GM12878 (cell line): ENCODE results near the gene MST1.

Source experiments
- EGR1 ChIP-seq, 2 experiments: IDR thresholded peaks; 1 replicate in 1 of 2; 2 replicates in 1 of 2; pipeline ENCODE4 v1.6.1; 2011 to 2012; ENCODE audit warnings: low read depth in 2 of 2, low read length in 2 of 2, borderline replicate concordance in 1 of 2, mild to moderate bottlenecking in 1 of 2, moderate library complexity in 1 of 2
- NFYB ChIP-seq: IDR thresholded peaks from 2 replicates; pipeline ENCODE4 v1.6.1; 2011; ENCODE audit warnings: low read depth, mild to moderate bottlenecking, low read length, improper control_type of control experiment, moderate library complexity; ENCODE audit not compliant: insufficient read depth
- PAX8 ChIP-seq: fragments of 450-650 bp; IDR thresholded peaks from 2 replicates; pipeline ENCODE4 v1.6.1; 2017; ENCODE audit warnings: mild to moderate bottlenecking, moderate library complexity
- POLR2A ChIP-seq: IDR thresholded peaks from 2 replicates; pipeline ENCODE4 v1.6.1; 2011; ENCODE audit warnings: low read depth, mild to moderate bottlenecking, low read length
- POLR2AphosphoS5 ChIP-seq: IDR thresholded peaks from 2 replicates; pipeline ENCODE4 v1.6.1; 2011; ENCODE audit warnings: mild to moderate bottlenecking, low read length, inconsistent platforms
- TF ChIP-seq, protein P1 (sequence below): IDR thresholded peaks from 2 replicates; pipeline ENCODE4 v1.6.1; 2012; ENCODE audit warnings: mild to moderate bottlenecking, low read depth, low read length
- TF ChIP-seq, protein P2 (sequence below): IDR thresholded peaks from 2 replicates; pipeline ENCODE4 v1.6.1; 2012; ENCODE audit warnings: low read depth, low read length, improper control_type of control experiment
- TF ChIP-seq, protein P3 (sequence below), 3 experiments: IDR thresholded peaks in 2 of 3; conservative IDR thresholded peaks in 1 of 3; 2 replicates each; pipeline ENCODE4 v1.5.1; 2011; ENCODE audit warnings: low read depth in 3 of 3, low read length in 3 of 3, mild to moderate bottlenecking in 3 of 3, control low read depth in 2 of 3, moderate library complexity in 2 of 3, inconsistent platforms in 1 of 3, mixed read lengths in 1 of 3; ENCODE audit not compliant: control insufficient read depth in 2 of 3, insufficient read depth in 1 of 3; ENCODE audit errors: extremely low read depth in 1 of 3
- TF ChIP-seq, protein P4 (sequence below): fragments of 450-650 bp; IDR thresholded peaks from 2 replicates; pipeline ENCODE4 v1.6.1; 2016; ENCODE audit warnings: mild to moderate bottlenecking, moderate library complexity, borderline replicate concordance
- TF ChIP-seq, protein P5 (sequence below): IDR thresholded peaks from 2 replicates; pipeline ENCODE4 v1.6.1; 2011; ENCODE audit warnings: low read depth, mild to moderate bottlenecking, low read length, moderate library complexity, borderline replicate concordance; ENCODE audit errors: extremely low read depth

DNA sequence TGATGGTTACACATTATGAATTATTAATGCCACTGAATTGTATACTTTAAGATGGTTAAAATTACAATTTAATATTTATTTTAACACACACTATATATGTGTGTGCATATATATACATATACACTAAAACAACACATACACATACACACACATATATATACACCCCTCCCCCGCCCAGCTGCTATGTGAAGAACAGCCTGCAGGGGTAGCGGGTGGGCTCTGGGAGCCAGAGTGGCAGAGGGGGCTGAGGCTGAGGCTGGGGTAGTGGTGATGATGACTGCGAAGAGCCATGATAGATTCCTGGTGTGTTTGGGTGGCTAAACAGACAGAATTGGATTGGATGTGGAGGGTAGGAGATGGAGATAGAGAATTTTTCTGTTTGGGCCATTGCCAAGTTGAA is 54.5 kb downstream of the MST1 start:
- TF ChIP-seq POLR2A (no peak), NFYB (no peak), PAX8 (no peak), POLR2AphosphoS5 (no peak), EGR1 (IDR thresholded peaks at IDR 0.05; ENCODE audit: borderline replicate concordance in 1 of 2, low read depth in 2 of 2, low read length in 2 of 2) (no peak)
- TF ChIP-seq, protein P1, sequence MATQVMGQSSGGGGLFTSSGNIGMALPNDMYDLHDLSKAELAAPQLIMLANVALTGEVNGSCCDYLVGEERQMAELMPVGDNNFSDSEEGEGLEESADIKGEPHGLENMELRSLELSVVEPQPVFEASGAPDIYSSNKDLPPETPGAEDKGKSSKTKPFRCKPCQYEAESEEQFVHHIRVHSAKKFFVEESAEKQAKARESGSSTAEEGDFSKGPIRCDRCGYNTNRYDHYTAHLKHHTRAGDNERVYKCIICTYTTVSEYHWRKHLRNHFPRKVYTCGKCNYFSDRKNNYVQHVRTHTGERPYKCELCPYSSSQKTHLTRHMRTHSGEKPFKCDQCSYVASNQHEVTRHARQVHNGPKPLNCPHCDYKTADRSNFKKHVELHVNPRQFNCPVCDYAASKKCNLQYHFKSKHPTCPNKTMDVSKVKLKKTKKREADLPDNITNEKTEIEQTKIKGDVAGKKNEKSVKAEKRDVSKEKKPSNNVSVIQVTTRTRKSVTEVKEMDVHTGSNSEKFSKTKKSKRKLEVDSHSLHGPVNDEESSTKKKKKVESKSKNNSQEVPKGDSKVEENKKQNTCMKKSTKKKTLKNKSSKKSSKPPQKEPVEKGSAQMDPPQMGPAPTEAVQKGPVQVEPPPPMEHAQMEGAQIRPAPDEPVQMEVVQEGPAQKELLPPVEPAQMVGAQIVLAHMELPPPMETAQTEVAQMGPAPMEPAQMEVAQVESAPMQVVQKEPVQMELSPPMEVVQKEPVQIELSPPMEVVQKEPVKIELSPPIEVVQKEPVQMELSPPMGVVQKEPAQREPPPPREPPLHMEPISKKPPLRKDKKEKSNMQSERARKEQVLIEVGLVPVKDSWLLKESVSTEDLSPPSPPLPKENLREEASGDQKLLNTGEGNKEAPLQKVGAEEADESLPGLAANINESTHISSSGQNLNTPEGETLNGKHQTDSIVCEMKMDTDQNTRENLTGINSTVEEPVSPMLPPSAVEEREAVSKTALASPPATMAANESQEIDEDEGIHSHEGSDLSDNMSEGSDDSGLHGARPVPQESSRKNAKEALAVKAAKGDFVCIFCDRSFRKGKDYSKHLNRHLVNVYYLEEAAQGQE = no peak
- TF ChIP-seq, protein P2, sequence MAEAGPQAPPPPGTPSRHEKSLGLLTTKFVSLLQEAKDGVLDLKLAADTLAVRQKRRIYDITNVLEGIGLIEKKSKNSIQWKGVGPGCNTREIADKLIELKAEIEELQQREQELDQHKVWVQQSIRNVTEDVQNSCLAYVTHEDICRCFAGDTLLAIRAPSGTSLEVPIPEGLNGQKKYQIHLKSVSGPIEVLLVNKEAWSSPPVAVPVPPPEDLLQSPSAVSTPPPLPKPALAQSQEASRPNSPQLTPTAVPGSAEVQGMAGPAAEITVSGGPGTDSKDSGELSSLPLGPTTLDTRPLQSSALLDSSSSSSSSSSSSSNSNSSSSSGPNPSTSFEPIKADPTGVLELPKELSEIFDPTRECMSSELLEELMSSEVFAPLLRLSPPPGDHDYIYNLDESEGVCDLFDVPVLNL = no peak
- TF ChIP-seq, protein P3, sequence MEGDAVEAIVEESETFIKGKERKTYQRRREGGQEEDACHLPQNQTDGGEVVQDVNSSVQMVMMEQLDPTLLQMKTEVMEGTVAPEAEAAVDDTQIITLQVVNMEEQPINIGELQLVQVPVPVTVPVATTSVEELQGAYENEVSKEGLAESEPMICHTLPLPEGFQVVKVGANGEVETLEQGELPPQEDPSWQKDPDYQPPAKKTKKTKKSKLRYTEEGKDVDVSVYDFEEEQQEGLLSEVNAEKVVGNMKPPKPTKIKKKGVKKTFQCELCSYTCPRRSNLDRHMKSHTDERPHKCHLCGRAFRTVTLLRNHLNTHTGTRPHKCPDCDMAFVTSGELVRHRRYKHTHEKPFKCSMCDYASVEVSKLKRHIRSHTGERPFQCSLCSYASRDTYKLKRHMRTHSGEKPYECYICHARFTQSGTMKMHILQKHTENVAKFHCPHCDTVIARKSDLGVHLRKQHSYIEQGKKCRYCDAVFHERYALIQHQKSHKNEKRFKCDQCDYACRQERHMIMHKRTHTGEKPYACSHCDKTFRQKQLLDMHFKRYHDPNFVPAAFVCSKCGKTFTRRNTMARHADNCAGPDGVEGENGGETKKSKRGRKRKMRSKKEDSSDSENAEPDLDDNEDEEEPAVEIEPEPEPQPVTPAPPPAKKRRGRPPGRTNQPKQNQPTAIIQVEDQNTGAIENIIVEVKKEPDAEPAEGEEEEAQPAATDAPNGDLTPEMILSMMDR (IDR thresholded peaks at IDR 0.05 in 2 of 3, conservative IDR thresholded peaks at IDR 0.05 in 1 of 3; ENCODE audit: control insufficient read depth in 2 of 3, extremely low read depth in 1 of 3, insufficient read depth in 1 of 3, low read depth in 3 of 3, low read length in 3 of 3) = no peak
- TF ChIP-seq, protein P4, sequence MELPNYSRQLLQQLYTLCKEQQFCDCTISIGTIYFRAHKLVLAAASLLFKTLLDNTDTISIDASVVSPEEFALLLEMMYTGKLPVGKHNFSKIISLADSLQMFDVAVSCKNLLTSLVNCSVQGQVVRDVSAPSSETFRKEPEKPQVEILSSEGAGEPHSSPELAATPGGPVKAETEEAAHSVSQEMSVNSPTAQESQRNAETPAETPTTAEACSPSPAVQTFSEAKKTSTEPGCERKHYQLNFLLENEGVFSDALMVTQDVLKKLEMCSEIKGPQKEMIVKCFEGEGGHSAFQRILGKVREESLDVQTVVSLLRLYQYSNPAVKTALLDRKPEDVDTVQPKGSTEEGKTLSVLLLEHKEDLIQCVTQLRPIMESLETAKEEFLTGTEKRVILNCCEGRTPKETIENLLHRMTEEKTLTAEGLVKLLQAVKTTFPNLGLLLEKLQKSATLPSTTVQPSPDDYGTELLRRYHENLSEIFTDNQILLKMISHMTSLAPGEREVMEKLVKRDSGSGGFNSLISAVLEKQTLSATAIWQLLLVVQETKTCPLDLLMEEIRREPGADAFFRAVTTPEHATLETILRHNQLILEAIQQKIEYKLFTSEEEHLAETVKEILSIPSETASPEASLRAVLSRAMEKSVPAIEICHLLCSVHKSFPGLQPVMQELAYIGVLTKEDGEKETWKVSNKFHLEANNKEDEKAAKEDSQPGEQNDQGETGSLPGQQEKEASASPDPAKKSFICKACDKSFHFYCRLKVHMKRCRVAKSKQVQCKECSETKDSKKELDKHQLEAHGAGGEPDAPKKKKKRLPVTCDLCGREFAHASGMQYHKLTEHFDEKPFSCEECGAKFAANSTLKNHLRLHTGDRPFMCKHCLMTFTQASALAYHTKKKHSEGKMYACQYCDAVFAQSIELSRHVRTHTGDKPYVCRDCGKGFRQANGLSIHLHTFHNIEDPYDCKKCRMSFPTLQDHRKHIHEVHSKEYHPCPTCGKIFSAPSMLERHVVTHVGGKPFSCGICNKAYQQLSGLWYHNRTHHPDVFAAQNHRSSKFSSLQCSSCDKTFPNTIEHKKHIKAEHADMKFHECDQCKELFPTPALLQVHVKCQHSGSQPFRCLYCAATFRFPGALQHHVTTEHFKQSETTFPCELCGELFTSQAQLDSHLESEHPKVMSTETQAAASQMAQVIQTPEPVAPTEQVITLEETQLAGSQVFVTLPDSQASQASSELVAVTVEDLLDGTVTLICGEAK = no peak
- TF ChIP-seq, protein P5, sequence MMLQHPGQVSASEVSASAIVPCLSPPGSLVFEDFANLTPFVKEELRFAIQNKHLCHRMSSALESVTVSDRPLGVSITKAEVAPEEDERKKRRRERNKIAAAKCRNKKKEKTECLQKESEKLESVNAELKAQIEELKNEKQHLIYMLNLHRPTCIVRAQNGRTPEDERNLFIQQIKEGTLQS = no peak
